Fibroblast of skin of scalp (primary cell): Measurements from ENCODE around the gene MZB1.
A peak's percentile ranks its signal among the peaks of the same experiment; 100 is the strongest.
"Not testable (repeated sequence)": the region's sequence is repeated elsewhere in the genome, so short reads cannot be mapped to it uniquely, and the experiment has no call there.

Experiments
- DNase-seq: peaks from one replicate; pipeline ENCODE4 v3.0.0-alpha.2; 2013

MZB1 gene

GRCh38 chr5:139371482-139372435 lies 18.0 kb downstream of the MZB1 start:
- no peak for DNase-seq

GRCh38 chr5:139369181-139369580 lies 20.5 kb downstream of the MZB1 start:
- DNase-seq, result peak; percentile 72

- no peak for DNase-seq
Observed at GRCh38 chr5:139368613-139369012, 21.1 kb downstream of the MZB1 start.

GRCh38 chr5:139364466-139364865 lies 25.2 kb downstream of the MZB1 start:
- DNase-seq, result no peak

GRCh38 chr5:139363937-139364336 lies 25.8 kb downstream of the MZB1 start:
- no peak for DNase-seq

GRCh38 chr5:139361835-139362429 lies 27.8 kb downstream of the MZB1 start:
- DNase-seq, result no peak

GRCh38 chr5:139360384-139360783 lies 29.3 kb downstream of the MZB1 start:
- DNase-seq, result no peak

GRCh38 chr5:139358064-139358463 lies 31.6 kb downstream of the MZB1 start:
- DNase-seq, result no peak

GRCh38 chr5:139355900-139356299 lies 33.8 kb downstream of the MZB1 start:
- not testable (repeated sequence) for DNase-seq

GRCh38 chr5:139354186-139354585 lies 35.5 kb downstream of the MZB1 start:
- DNase-seq, result no peak

GRCh38 chr5:139347863-139348262 lies 41.9 kb downstream of the MZB1 start:
- not testable (repeated sequence) for DNase-seq

GRCh38 chr5:139345442-139345841 lies 44.3 kb downstream of the MZB1 start:
- not testable (repeated sequence) for DNase-seq

GRCh38 chr5:139344177-139344576 lies 45.5 kb downstream of the MZB1 start:
- DNase-seq, result no peak

- DNase-seq, result no peak
Observed at GRCh38 chr5:139343476-139343875, 46.2 kb downstream of the MZB1 start.

GRCh38 chr5:139342423-139342723 lies 47.3 kb downstream of the MZB1 start:
- DNase-seq, result no peak

- peak; percentile 98 for DNase-seq
Observed at GRCh38 chr5:139341689-139342422, 47.9 kb downstream of the MZB1 start, which contains the start of gene PAIP2. Gene PAIP2, plus strand, starts transcription at chr5:139341854. Its CDS starts 21,931 bp downstream, at chr5:139363785.

GRCh38 chr5:139341187-139341688 lies 48.5 kb downstream of the MZB1 start:
- no peak for DNase-seq

GRCh38 chr5:139340051-139340450 lies 49.7 kb downstream of the MZB1 start:
- DNase-seq, result no peak
